K562 (cell line): ENCODE data around the gene AKAP7. TPM values are rescaled to one million over a fixed set of nuclear protein-coding genes. Genes with fewer than 3 reads are reported as not detected.

Experiments used
- ATAC-seq: fragments of 200-7000 bp; cut with Tn5 transposase; 3 replicates; pipeline ENCODE4 v1.9.1; 2020; ENCODE audit warnings: moderate library complexity
- BruUV-seq: library from RNA; stranded (reverse); fragments of 400-500 nt; replicated peaks from 2 replicates; lab custom pipeline; 2021; lab: Mats Ljungman, UMichigan
- CTCF ChIA-PET: fragments of 300-600 bp; formaldehyde crosslinking; extraction: SDS; loops from one replicate; lab custom pipeline; 2021; ENCODE audit warnings: low intra/inter-chr PET ratio; lab: Yijun Ruan, JAX
- POLR2A ChIA-PET: fragments of 300-600, 350-650 bp; sonication (Branson Sonifier 250); formaldehyde crosslinking; extraction: SDS; loops from one replicate; lab custom pipeline; 2021; ENCODE audit warnings: antibody characterized with exemption, inconsistent platforms; lab: Yijun Ruan, JAX
- DNase-seq, 4 experiments: peaks; one replicate each; pipeline versions ENCODE4 v3.0.0 to v3.0.0-alpha.2; 2011 to 2018; ENCODE audit warnings: low spot score in 3 of 4, mixed read lengths in 3 of 4; ENCODE audit errors: extremely low read depth in 1 of 4
- FAIRE-seq: peaks from 2 replicates; lab custom pipeline; 2011; peaks lifted over from hg19 to GRCh38; lab: Jason Lieb, UNC
- H2AFZ ChIP-seq: 2 replicates; pipeline ENCODE4 v1.6.0; 2011; ENCODE audit warnings: low read depth, low read length, control low read depth, inconsistent platforms
- H3K27ac ChIP-seq: fragments of 200-600 bp; 3 replicates; pipeline ENCODE4 v1.8.0; 2011; ENCODE audit warnings: low read depth, mild to moderate bottlenecking, control low read depth, inconsistent platforms, low read length, moderate library complexity, mixed read lengths; ENCODE audit errors: extremely low read depth
- H3K27me3 ChIP-seq, 2 experiments: fragments of 300-600 bp in 1 of 2; 2 replicates in 1 of 2; 3 replicates in 1 of 2; pipeline versions ENCODE4 v1.6.0 to v1.8.0; 2011; ENCODE audit warnings: inconsistent platforms in 2 of 2, low read length in 2 of 2, mild to moderate bottlenecking in 1 of 2, mixed read lengths in 1 of 2, moderate library complexity in 1 of 2; ENCODE audit not compliant: control insufficient read depth in 2 of 2, insufficient read depth in 2 of 2
- H3K36me3 ChIP-seq: fragments of 300-600 bp; 3 replicates; pipeline ENCODE4 v1.8.0; 2011; ENCODE audit warnings: mild to moderate bottlenecking, low read length, inconsistent platforms; ENCODE audit not compliant: control insufficient read depth, insufficient read depth
- H3K4me1 ChIP-seq, 2 experiments: fragments of 200-600 bp in 1 of 2; replicated peaks in 1 of 2; 2 replicates in 1 of 2; 3 replicates in 1 of 2; pipeline versions ENCODE4 v1.5.1 to v1.8.0; 2011; ENCODE audit warnings: inconsistent platforms in 2 of 2, low read length in 2 of 2, mild to moderate bottlenecking in 1 of 2, mixed read lengths in 1 of 2, moderate library complexity in 1 of 2; ENCODE audit not compliant: control insufficient read depth in 2 of 2, insufficient read depth in 2 of 2
- H3K4me2 ChIP-seq: 2 replicates; pipeline ENCODE4 v1.6.1; 2011; ENCODE audit warnings: low read length, control low read depth, inconsistent platforms, mixed read lengths; ENCODE audit not compliant: insufficient read depth
- H3K4me3 ChIP-seq: fragments of 200-600 bp; sonication (generic), shearing (Covaris generic); 2 replicates; pipeline ENCODE4 v1.5.1; 2016; ENCODE audit warnings: control low read depth, inconsistent platforms
- H3K79me2 ChIP-seq: fragments of 200-600 bp; 3 replicates; pipeline ENCODE4 v1.8.0; 2011; ENCODE audit warnings: low read length, inconsistent platforms; ENCODE audit not compliant: control insufficient read depth, insufficient read depth
- H3K9ac ChIP-seq, 2 experiments: 2 replicates each; pipeline versions ENCODE4 v1.6.0 to v1.6.1; 2011; ENCODE audit warnings: low read depth in 2 of 2, low read length in 2 of 2, control low read depth in 1 of 2, inconsistent platforms in 1 of 2, mild to moderate bottlenecking in 1 of 2, mixed read lengths in 1 of 2; ENCODE audit not compliant: insufficient read depth in 1 of 2
- H3K9me1 ChIP-seq: one replicate; pipeline ENCODE4 v1.6.0; 2011; ENCODE audit warnings: inconsistent platforms, mild to moderate bottlenecking, low read length, moderate library complexity; ENCODE audit not compliant: control insufficient read depth, insufficient read depth
- H3K9me3 ChIP-seq: replicated peaks from 2 replicates; pipeline ENCODE4 v1.5.1; 2011; ENCODE audit warnings: low read depth, low read length, inconsistent platforms; ENCODE audit not compliant: control insufficient read depth, insufficient read depth
- H4K20me1 ChIP-seq: replicated peaks from 2 replicates; pipeline ENCODE4 v1.6.1; 2011; ENCODE audit warnings: low read length, inconsistent platforms, mixed read lengths; ENCODE audit not compliant: control insufficient read depth, insufficient read depth
- BRCA1 ChIP-seq, 2 experiments: fragments of 450-650 bp in 1 of 2; sonication (generic) in 1 of 2; formaldehyde crosslinking in 1 of 2; IDR thresholded peaks; 2 replicates each; pipeline versions ENCODE4 v1.5.0 to v1.6.1; 2017 to 2020; ENCODE audit warnings: mild to moderate bottlenecking in 1 of 2, missing genetic modification reagents in 1 of 2
- CBFB ChIP-seq: sonication (generic); formaldehyde crosslinking; IDR thresholded peaks from 2 replicates; pipeline ENCODE4 v1.4.0; 2020; ENCODE audit warnings: mild to moderate bottlenecking, missing genetic modification reagents
- NRF1 ChIP-seq, 2 experiments: fragments of 450-650 bp; IDR thresholded peaks in 1 of 2; conservative IDR thresholded peaks in 1 of 2; 2 replicates each; pipeline ENCODE4 v1.6.1; 2014; ENCODE audit warnings: mild to moderate bottlenecking in 2 of 2
- PPARD ChIP-seq: fragments of 250-450 bp; sonication (Bioruptor Pico); IDR thresholded peaks from 2 replicates; pipeline ENCODE4 v1.8.0; 2022; ENCODE audit warnings: inconsistent platforms, mild to moderate bottlenecking, moderate library complexity
- RBM25 ChIP-seq: fragments of 200-400 bp; formaldehyde crosslinking; IDR thresholded peaks from 2 replicates; pipeline ENCODE4 v1.6.1; 2018; ENCODE audit warnings: low read length, low read depth, moderate library complexity; ENCODE audit not compliant: severe bottlenecking
- RFX7 ChIP-seq: fragments of 250-450 bp; sonication (Bioruptor Pico); IDR thresholded peaks from 2 replicates; pipeline ENCODE4 v1.5.1; 2021; ENCODE audit warnings: mild to moderate bottlenecking
- ZNF175 ChIP-seq: fragments of 200-800 bp; sonication (Bioruptor generic); IDR thresholded peaks from 2 replicates; pipeline ENCODE4 v1.6.1; 2016; ENCODE audit warnings: low read depth, mild to moderate bottlenecking, missing genetic modification characterization, missing compliant biosample characterization
- ZNF830 ChIP-seq: fragments of 250-450 bp; sonication (Bioruptor Pico); IDR thresholded peaks from 2 replicates; pipeline ENCODE4 v1.5.0; 2021; ENCODE audit warnings: mild to moderate bottlenecking
- WGBS: fragments of 100-300 bp; shearing (Covaris generic); methylation state at CpG from one replicate; pipeline ENCODE4 v1.1.6; 2016; ENCODE audit warnings: low coverage, mixed read lengths; ENCODE audit not compliant: insufficient coverage; ENCODE audit errors: missing lambda C conversion rate; 5-methylcytosine and 5-hydroxymethylcytosine counted together
- in situ Hi-C: fragments of 300-500 bp; cut with MboI; formaldehyde crosslinking; loops from 4 replicates; pipeline ENCODE4 v1.15.0; 2018; ENCODE audit warnings: inconsistent platforms, mixed read lengths
- intact Hi-C: fragments of 100-400 bp; cut with micrococcal nuclease; formaldehyde crosslinking; loops from 2 replicates; pipeline ENCODE4 v1.14.2; 2022
- polyA plus RNA-seq, 8 experiments: library from polyadenylated mRNA; depleted of rRNA in 4 of 8; stranded (reverse) in 5 of 8; unstranded in 3 of 8; fragments of >200 nt; fragmentation: Nextera tagmentation in 2 of 8; fragmentation: Illumina TruSeq in 1 of 8; extraction: Ambion mirVana in 2 of 8; extraction: Trizol in 1 of 8; gene quantifications; 2 replicates each; pipeline versions ENCODE4 v1.2.1 to v1.2.3, GENCODE V29; 2011 to 2014; ENCODE audit warnings: inconsistent platforms in 1 of 8, missing spikeins in 1 of 8
- total RNA-seq, 7 experiments: library from RNA; depleted of rRNA in 6 of 7; stranded (reverse); fragments of >200 nt in 6 of 7; fragmentation: Illumina TruSeq in 2 of 7; extraction: Trizol in 2 of 7; gene quantifications; 2 replicates each; pipeline versions ENCODE4 v1.2.1 to v1.2.3, GENCODE V29; 2011 to 2021; ENCODE audit warnings: low replicate concordance in 1 of 7
- TF ChIP-seq, protein P1 (sequence below): fragments of 450-650 bp; IDR thresholded peaks from 2 replicates; pipeline ENCODE4 v1.6.1; 2017; ENCODE audit warnings: antibody characterized with exemption, mild to moderate bottlenecking

Gene AKAP7
- total and polyA plus RNA-seq, 9 of the 15 experiments (the other 6 are each of a cell fraction or from before 2014, with no cell fraction given), result 0.82 to 2.6 (median 1.6) TPM

GRCh38 chr6:131290955-131291354 lies 155.7 kb downstream of the AKAP7 start:
- Histone ChIP-seq H3K36me3 (no peaks in the 10 kb centered on the region), H3K9me3 (no peaks in the 10 kb centered on the region), H3K27me3 (peaks cover 8 to 12% of the 10 kb centered on the region in 2 experiments; a peak in 4 of 5 replicates), H4K20me1 (no peaks in the 10 kb centered on the region), H3K27ac (no peak overlapping the region), H3K9me1 (no peaks in the 10 kb centered on the region), H2AFZ (no peak overlapping the region), H3K4me2 (no peak overlapping the region), H3K79me2 (no peaks in the 10 kb centered on the region), H3K9ac (no peak overlapping the region), H3K4me3 (no peak overlapping the region), H3K4me1 (no peaks in the 10 kb centered on the region)
- WGBS, result 2% methylated on average over 4 of the region's 4 CpGs
- in situ Hi-C loops (no loop called here), intact Hi-C loops (no loop called here)
- FAIRE-seq (no peak), DNase-seq (no peak), ATAC-seq (no peak)
- ChIA-PET POLR2A (no interaction called here), CTCF (no interaction called here)
- no TSS peak for BruUV-seq
- TF ChIP-seq RBM25 (no peak), NRF1 (conservative IDR thresholded peaks at IDR 0.05 in 1 of 2, IDR thresholded peaks at IDR 0.05 in 1 of 2) (no peak), BRCA1 (IDR thresholded peaks at IDR 0.05) (no peak), BRCA1 (CRISPR knock-in tag; IDR thresholded peaks at IDR 0.05) (no peak), RFX7 (CRISPR knock-in tag) (no peak), CBFB (CRISPR knock-in tag) (no peak), ZNF830 (CRISPR knock-in tag) (no peak), ZNF175 (CRISPR knock-in tag) (no peak), PPARD (CRISPR knock-in tag) (no peak)
- TF ChIP-seq, protein P1, sequence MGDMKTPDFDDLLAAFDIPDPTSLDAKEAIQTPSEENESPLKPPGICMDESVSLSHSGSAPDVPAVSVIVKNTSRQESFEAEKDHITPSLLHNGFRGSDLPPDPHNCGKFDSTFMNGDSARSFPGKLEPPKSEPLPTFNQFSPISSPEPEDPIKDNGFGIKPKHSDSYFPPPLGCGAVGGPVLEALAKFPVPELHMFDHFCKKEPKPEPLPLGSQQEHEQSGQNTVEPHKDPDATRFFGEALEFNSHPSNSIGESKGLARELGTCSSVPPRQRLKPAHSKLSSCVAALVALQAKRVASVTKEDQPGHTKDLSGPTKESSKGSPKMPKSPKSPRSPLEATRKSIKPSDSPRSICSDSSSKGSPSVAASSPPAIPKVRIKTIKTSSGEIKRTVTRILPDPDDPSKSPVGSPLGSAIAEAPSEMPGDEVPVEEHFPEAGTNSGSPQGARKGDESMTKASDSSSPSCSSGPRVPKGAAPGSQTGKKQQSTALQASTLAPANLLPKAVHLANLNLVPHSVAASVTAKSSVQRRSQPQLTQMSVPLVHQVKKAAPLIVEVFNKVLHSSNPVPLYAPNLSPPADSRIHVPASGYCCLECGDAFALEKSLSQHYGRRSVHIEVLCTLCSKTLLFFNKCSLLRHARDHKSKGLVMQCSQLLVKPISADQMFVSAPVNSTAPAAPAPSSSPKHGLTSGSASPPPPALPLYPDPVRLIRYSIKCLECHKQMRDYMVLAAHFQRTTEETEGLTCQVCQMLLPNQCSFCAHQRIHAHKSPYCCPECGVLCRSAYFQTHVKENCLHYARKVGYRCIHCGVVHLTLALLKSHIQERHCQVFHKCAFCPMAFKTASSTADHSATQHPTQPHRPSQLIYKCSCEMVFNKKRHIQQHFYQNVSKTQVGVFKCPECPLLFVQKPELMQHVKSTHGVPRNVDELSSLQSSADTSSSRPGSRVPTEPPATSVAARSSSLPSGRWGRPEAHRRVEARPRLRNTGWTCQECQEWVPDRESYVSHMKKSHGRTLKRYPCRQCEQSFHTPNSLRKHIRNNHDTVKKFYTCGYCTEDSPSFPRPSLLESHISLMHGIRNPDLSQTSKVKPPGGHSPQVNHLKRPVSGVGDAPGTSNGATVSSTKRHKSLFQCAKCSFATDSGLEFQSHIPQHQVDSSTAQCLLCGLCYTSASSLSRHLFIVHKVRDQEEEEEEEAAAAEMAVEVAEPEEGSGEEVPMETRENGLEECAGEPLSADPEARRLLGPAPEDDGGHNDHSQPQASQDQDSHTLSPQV, result no peak
